Measurements from ENCODE around the gene BRIP1. TPM values are rescaled to one million over a fixed set of nuclear protein-coding genes. Genes with fewer than 3 reads are reported as not detected.
"Not testable (repeated sequence)": the region's sequence is repeated elsewhere in the genome, so short reads cannot be mapped to it uniquely, and the experiment has no call there.

BRIP1 gene
- total RNA-seq, 1 donor from 2014 or later = 0.45 TPM

DNA sequence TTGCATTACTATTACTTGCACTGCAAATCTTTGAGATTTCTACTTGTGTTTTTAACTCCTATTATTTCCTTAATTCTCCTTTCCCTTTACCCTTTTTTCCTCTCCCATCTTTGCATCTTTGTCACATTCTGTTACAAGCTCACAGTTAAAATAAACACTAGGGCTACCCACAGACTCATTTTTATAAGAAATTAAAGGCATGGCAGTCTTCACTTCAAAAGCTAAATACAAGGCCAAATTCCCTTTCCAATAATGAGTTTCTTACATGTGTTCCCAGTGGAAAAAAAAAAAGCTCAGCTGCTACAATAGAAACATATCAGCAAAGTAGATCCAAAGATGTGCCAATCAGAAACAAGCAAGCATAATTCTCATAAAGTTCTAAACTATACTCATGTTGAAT, 3.7 kb upstream of the BRIP1 start:
- no peak for DNase-seq (ENCODE audit: low spot score)

DNA sequence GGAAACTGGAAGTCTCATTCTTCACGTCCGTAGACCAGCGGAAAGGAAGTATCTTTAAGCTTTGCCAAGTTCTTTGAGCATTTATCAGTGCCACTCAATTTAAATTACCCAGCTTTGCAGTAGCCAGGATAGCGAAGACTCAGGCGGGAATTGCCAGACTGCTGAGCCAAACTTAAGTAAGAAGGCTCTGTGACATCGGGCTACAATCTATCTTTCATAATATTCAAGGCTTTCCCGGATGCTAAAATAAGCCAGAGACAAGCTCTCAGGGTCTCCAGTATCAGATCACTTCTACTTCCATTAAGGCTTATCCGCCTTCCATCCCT, 436 bp upstream of the BRIP1 start:
- DNase-seq (ENCODE audit: low spot score) = no peak

DNA sequence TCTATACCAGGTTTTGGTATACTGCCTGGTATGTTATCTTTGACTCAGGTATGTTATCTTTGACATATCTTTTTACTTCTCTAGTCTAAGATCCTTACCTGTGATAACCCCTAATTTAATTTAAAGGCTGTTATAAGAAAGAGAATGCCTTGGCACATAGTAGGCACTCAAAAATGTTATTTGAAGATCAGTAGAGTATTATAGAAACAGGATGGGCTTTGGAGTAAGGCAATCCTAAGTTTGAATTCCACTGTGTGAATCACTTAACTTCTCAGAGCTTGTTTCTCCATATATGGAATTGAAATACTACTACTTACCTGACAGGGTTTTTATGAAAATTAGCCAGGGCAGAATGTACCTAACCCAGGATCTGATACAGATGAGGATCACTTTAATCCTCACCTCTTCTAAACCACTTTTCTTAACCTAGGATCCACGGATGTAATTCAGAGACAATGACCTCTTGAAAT, 1.2 kb downstream of the BRIP1 start:
- no peak for DNase-seq (ENCODE audit: low spot score)

DNA sequence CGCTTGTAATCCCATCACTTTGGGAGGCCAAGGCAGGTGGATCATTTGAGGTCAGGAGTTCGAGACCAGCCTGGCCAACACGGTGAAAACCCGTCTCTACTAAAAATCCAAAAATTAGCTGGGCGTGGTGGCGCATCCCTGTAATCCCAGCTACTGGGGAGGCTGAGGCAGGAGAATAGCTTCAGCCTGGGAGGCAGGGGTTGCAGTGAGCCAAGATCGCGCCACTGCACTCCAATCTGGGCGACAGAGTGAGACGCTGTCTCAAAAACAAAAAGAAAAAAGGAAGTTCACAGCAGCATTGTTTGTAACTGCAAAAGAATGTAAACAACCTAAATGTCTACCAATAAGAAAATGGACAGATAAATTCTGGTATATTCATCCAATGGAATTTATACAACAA, 2.9 kb downstream of the BRIP1 start:
- DNase-seq (ENCODE audit: low spot score) = not testable (repeated sequence)

DNA sequence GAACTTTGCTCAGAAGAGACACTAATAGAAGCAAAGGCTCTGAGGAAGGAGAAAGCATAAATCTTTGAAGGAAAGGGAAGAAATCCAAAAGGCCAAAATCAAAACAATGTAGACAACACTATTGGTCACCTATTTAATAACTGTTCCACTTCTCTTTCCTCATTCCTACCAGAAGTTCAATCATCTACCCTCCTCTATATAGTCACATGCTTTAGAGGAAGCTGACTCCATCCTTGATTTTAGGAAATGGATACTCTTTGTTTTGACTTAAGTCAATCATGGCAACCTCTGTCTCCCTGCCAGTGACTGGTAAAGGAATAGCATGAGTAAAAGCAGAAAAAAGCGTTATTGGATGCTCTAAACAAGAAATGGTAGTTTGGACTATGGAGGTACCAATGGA, 7.3 kb downstream of the BRIP1 start:
- no peak for DNase-seq (ENCODE audit: low spot score)

DNA sequence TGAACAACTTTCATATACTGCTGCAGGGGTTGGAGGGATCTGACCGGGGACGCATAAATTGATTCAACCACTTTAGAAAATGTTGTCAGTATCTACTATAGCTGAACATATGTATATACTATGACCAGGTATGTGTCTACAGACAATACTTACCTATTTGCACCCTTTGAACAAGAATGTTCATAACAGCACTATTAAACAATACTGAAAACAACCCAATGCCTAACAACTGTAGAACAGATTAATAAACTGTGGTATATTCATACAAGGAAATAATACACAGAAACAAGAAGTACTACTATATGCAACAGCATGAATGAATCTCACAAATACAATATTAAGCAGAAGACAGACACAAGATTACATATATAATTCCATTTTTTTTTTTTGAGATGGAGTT, 10.5 kb downstream of the BRIP1 start:
- no peak for DNase-seq (ENCODE audit: low spot score)

DNA sequence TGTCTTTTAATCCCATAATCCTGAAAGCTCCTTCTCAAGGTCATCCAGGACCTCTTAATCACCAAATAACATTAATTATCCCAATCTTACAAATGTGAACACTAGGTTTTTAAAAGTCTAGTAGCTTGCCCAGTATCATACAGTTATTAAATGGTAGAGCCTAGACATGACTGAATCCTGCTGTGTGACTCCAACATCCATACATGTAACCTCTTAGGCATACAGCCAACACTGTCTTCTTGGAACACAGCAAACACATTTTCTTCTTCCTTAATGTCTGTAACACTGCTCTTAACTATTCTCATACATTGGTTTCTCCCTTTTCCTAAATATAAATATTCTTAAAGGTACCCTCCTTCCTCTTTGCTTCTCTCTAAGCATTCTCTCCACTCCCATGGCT, 13.7 kb downstream of the BRIP1 start:
- no peak for DNase-seq (ENCODE audit: low spot score)

DNA sequence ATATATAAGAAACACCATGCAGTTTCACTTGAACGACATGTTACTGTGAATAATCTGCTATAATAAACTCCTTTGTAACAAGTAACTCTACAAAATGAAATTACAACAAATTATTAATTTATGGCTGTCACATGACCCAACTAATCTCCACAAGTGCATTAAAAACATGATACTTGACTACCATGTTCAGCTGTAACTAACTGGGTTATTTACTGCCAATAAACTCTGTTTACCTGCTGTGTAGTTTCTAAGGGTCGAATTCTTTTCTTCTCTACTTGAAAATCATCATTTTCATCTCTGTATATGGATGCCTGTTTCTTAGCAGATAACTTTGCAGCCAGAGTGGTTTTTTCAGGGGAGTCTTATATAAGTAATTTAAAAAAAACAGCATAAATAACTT, 14.4 kb downstream of the BRIP1 start:
- no peak for DNase-seq (ENCODE audit: low spot score)

DNA sequence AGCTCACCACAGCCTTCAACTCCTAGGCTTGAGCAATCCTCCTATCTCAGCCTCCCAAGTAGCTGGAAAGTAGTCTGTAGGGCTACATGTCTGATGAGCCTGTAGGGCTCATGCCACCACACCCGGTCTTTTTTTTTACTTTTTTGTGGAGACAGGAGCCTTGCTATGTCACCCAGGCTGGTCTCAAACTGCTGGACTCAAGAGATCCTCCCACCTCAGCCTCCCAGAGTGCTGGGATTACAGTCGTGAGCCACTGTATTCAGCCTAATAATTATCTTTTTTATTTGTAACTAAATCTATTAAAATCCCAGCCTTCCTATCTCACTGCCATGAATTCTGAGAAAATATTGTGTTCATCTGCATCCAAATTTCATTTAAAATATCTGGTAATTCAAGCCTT, 15.1 kb downstream of the BRIP1 start:
- DNase-seq (ENCODE audit: low spot score) = no peak

DNA sequence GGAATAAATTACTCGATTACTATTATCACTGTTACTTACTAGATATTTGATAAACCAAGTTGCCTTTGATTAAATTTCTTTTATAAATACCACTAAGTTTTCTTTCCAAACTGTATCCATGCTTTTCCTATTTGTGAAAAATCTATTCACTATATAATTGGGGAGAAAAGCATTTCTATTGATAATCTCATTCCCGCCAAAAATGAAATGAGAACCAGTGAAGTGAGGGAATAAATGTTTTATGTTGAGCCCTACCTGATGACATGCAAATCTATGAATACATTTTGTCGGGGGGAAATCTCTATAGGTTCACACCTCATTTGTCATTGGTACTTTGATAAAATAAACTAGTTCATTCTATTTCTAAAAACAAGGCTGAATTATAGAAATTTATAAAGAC, 15.7 kb downstream of the BRIP1 start:
- DNase-seq (ENCODE audit: low spot score) = no peak

DNA sequence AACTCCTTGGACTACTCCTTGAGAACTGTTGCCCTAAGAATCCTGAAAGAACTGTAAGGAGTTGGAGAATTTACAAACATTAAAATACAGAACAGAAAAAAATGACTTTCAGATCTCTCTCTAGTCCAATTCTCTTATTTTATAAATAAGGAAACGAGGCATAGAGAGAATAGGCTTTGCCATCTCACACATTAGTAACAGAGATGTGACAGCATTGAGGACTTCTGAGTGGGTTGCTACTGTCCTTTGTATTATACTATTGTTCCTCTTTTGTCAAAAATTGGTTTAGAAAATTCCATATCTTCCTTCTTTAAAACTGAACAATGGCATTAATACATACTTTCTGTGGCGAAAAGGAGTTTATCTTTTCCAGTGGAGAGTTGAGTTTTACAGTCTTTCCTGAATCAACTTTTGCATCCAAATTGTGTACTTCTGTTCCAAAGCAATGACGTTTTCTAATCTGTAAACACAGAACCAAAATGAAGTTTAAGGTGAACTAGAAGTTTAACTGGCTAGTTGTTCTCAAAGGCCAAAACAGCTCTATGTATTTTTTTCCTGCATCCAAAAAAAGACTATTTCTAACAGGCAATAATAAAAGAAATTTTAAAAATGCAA, 16.5 kb downstream of the BRIP1 start:
- DNase-seq (ENCODE audit: low spot score) = no peak

DNA sequence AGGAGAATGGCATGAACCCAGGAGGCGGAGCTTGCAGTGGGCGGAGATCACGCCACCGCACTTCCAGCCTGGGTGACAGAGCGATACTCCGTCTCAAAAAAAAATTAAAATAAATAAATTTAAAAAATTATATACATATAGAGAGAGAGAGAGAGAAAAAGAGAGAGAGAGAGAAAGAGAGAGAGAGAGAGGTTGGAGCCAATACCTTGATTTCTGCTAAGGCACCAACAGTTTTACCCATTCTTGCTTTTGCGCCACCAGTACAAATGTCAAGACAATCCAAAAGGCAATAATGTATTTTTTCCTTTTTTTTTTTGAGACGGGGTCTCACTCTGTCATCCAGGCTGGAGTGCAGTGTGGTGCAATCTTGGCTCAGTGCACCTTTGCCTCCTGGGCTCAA, 17.2 kb downstream of the BRIP1 start:
- no peak for DNase-seq (ENCODE audit: low spot score)

DNA sequence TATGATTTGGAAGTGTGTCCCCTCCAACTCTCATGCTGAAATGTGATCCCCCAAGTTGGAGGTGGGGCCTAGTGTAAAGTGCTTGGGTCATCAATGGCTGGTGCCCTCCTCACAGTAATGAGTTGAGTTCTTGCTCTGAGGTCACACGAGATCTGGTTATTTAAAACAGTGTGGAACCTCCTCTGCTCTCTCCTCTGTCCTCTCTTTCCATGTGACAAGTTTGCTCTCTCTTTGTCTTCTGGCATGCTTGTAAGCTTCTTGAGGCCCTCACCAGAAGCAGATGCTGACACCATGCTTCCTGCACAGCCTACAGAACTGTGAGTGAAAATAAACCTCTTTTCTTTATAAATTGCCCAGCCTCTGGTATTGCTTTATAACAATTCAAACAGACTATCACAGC, 19.9 kb downstream of the BRIP1 start:
- DNase-seq (ENCODE audit: low spot score) = no peak

DNA sequence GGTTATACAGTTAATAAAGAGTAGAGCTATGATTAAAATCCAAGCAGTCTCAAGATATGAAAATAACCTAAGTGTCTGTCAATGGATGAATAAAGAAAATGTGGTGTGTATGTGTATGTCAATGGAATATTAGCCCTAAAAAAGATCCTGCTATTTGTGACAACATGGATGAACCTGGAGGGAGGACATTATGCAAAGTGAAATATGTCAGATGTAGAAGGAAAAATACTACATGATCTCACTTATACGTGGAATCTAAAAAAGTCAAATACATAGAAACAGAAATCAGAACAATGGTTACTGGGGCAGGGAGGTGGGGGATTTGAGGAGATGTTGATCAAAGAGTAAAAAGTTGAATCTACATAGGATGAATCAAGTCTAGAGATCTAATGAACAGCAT, 20.4 kb downstream of the BRIP1 start:
- DNase-seq (ENCODE audit: low spot score) = no peak

DNA sequence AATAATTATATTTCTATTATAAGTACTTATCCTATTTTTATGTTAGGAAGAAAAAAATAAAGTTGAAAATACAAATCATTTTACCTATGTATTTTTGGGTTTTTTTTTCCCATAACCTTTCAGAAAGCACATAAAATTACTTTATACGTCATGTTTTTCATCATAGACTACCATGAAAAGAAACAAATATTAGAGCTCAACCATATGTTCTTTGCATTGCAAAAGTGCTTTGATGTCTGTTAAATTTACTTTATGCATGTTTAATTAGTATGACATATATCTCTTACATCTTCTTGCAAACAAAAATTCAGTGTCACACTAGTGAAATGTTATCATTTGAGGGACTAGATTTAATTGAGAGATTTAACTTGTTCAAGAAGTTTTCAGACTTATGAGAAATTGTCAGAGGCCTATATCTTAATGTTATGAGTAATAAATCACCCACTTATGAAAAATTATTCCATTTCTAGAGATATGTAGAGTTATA, 24.0 kb downstream of the BRIP1 start:
- DNase-seq (ENCODE audit: low spot score) = no peak

DNA sequence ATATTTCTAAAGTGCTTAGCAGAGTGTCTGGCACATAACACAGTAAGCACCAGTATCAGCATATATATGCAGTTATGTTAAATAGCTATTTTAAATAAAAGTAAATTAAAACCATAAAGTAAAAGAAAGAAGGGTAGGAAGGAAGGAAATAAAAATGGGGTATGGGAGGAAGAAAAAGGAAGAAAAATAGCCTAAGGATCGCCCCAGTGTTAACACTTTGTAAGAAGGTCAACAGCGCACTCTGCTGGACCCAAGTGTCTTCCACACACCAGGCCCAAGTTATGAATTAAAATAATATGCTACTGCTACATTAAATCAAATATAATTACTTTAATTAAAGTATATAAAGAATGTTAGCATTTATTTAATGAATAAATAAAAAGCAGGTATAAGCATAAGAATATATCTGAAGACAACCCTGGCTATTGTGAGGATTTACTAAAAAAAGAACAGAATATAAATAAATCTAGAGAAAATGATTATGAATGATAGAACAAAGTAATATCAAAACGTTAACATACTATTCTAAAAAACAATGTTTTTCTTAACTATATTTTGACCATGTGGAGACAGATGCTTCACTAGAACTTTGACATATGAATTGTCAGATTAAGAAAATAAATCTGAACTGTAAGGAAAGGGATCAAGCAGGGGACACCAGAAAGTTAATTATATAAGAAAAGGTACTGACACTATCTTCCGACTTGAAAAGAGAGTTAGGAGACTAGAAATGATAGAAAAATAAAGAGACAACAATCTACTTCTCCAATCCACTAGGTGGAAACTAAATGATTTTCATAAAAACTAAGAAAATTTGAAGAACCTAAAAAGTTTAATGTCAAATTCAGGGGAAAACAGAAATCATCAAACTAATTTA, 25.9 kb downstream of the BRIP1 start:
- no peak for DNase-seq (ENCODE audit: low spot score)

DNA sequence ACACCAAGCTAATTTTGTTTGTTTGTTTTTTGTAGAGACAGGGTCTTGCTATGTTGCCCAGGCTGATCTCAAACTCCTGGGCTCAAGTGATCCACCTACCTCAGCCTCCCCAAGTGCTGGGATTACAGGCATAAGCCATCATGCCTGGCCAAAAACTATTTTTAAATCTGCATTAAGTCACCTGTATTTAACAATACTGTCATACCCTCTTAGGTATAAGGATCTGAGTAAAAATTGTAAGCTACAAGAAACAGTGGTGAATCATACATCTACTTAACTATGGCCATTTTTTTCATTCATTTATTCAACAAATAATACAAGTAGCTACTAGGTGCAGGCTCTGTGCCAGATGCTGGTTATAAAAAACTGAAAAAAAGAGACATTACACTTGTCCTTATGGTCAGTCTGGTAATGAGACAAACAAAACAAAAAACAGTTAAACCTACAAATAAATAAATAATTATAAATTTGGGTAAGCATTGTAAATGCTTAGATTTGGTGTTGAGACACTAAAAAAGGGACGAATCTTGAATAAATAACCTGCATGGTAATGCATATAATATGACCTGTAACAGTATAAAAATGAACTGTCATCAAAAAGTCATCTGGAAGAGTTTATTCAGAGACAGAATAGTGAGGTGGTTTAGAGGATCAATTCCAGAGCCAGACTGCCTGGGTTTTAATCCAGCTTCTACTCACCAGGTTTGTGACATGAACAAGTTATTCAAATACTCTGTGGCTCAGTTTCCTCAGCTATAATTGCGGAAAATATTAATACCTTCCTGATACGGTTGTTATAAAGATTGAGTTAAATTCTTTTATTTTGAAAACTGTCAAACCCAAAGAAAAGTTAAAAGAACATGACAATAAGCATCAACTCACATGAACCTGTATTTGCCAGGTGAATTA, 26.8 kb downstream of the BRIP1 start:
- no peak for DNase-seq (ENCODE audit: low spot score)

DNA sequence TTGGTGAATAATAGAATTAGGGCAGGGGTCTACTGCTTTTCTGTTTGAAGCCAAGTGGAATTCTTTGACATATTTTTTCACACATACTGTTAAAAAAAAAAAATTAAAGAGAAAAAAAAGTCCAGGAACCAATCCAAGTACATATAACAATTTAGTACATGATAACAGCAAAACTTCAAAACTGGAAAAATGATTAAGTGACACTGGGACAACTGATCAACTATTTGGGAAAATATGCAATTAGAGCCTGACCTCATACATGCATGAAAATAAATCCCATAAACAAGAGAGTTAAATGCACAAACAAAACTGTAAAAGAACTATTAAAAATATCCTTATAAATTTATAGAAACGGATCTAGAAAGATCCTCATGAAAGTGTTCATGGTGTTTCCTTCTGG, 27.7 kb downstream of the BRIP1 start:
- no peak for DNase-seq (ENCODE audit: low spot score)

DNA sequence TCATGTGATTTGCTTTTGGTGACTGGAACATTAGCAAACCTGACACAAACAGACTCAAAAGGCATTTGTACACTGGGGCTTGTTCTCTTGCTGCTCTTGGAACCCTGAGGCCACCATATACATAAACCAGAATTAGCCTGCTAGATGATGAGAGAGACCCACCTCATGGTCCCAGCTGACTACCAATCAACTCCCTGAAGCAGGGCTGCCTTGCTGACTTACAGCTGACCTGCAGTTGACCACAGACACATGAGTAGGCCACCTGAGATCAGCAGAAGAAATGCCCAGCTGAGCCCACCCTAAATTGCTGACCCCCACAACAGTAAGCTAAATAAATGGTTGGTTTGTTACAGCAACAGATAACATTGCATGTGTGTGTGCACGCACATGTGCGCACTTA, 28.7 kb downstream of the BRIP1 start:
- DNase-seq (ENCODE audit: low spot score) = no peak

DNA sequence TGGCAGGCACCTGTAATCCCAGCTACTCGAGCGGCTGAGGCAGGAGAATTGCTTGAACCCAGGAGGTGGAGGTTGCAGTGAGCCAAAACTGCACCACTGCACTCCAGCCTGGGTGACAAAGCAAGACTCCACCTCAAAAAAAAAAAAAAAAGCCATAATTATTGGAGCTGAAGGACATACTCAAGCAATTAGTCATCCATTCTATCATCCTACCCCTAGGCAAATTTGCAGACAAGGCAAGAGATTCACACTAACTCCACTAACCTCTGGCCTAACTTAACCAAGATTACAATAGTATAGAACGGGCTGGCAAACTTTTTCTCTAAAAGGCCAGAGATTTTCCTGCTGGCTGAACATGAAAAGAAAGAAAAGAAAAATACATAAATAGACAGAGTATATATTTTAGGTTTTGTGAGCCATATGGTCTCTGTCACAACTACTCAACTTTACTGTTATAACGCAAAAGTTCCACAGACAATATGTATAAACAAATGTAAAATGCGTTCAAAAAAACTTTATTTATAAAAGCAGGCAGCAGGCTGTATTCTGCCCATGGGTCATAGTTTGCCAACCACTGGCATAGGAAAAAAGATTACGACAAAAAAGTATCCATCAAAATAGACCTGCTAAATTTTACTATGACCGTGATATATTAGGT, 29.7 kb downstream of the BRIP1 start:
- no peak for DNase-seq (ENCODE audit: low spot score)

DNA sequence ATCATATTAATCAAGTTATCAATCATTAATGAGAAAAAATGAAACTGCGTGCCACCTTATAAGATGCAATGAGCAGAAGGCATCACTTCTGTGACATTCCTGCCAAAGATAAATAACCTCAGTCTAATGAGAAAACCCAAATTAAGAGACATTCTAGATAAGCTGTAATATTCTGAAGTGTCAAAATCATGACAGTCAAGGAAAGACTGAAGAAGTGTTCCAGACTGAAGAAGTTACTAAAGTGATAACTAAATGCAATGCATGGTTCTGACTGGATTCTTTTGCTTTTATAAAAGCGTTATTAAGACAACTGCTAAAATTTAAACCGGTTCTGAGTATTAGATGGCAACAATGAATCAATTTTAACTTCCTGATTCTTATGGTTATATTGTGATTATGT, 30.9 kb downstream of the BRIP1 start:
- DNase-seq (ENCODE audit: low spot score) = no peak
